Measurements from ENCODE around the gene MARCO. TPM values are rescaled to one million over a fixed set of nuclear protein-coding genes. Genes with fewer than 3 reads are reported as not detected.
A peak's percentile ranks its signal among the peaks of the same experiment; 100 is the strongest.

Gene MARCO
- total and polyA plus RNA-seq, 2 donors (not counting 1 experiment from before 2014, with no cell fraction given) = 0.04 TPM; not detected in 1

- Histone ChIP-seq H3K36me3 (replicated peaks in 1 of 2; ENCODE audit: control extremely low read depth in 1 of 2, control insufficient read depth in 1 of 2, extremely low read depth in 1 of 2, insufficient read depth in 2 of 2, low read length in 1 of 2) (no peaks in the 10 kb centered on the region), H3K9me3 (ENCODE audit: control extremely low read depth in 1 of 3, control insufficient read depth in 2 of 3, insufficient read depth in 1 of 3, low read length in 2 of 3) (peaks cover 0 to 7% (median 0%) of the 10 kb centered on the region in 3 donors), H3K79me2 (ENCODE audit: control insufficient read depth, insufficient read depth, low read length) (no peaks in the 10 kb centered on the region), H3K4me3 (ENCODE audit: control extremely low read depth in 1 of 5, extremely low read depth in 1 of 5, insufficient read depth in 1 of 5, low read depth in 2 of 5, low read length in 4 of 5) (no peak overlapping the region), H2AFZ (ENCODE audit: insufficient read depth, low read depth, low read length, poor library complexity, severe bottlenecking) (peak overlapping the region; percentile 10), H3K9ac (ENCODE audit: low read length) (no peak overlapping the region), H4K20me1 (ENCODE audit: control insufficient read depth, insufficient read depth, low read length, poor library complexity, severe bottlenecking) (no peaks in the 10 kb centered on the region), H3K4me1 (ENCODE audit: control insufficient read depth in 2 of 2, insufficient read depth in 2 of 2, low read length in 2 of 2) (peaks cover 6 to 10% of the 10 kb centered on the region in 2 donors), H3K4me2 (replicated peaks; ENCODE audit: low read depth, low read length, poor library complexity, severe bottlenecking) (peak overlapping the region; percentile 32), H3K27me3 (replicated peaks in 1 of 4; ENCODE audit: control extremely low read depth in 1 of 4, control insufficient read depth in 3 of 4, insufficient read depth in 4 of 4, low read length in 3 of 4) (peaks cover 0 to 3% (median 0%) of the 10 kb centered on the region in 4 experiments), H3K27ac (ENCODE audit: low read length in 2 of 2) (no peak overlapping the region)
- intact Hi-C loops (cut with micrococcal nuclease) = no loop called here
- ATAC-seq (ENCODE audit: low read depth) = no peak
- POLR2A ChIA-PET = no interaction called here
- no peaks in the 10 kb centered on the region for H3K9me3 Mint-ChIP-seq (ENCODE audit: insufficient read depth)
- no peak for TF ChIP-seq EZH2 (IDR thresholded peaks at IDR 0.05; ENCODE audit: borderline replicate concordance, insufficient read depth, low read depth, low read length, poor library complexity, severe bottlenecking)
- no peak for TF ChIP-seq CTCF (IDR thresholded peaks at IDR 0.05)
- H3K27ac Mint-ChIP-seq = no peak overlapping the region
- H3K4me3 Mint-ChIP-seq = no peak overlapping the region
- no peaks in the 10 kb centered on the region for H3K4me1 Mint-ChIP-seq
- DNase-seq = no peak
- peaks cover 4% of the 10 kb centered on the region for H3K27me3 Mint-ChIP-seq
- CTCF ChIA-PET = no interaction called here
- WGBS (ENCODE audit: insufficient coverage) = 57% methylated on average over 3 of the region's 11 CpGs
Observed at GRCh38 chr2:118902266-118903028, 39.5 kb upstream of the MARCO start.

- Mint-ChIP-seq H3K27me3 (peaks cover 5% of the 10 kb centered on the region), H3K9me3 (ENCODE audit: insufficient read depth) (no peaks in the 10 kb centered on the region), H3K4me3 (no peak overlapping the region), H3K27ac (no peak overlapping the region), H3K4me1 (no peaks in the 10 kb centered on the region)
- ATAC-seq (ENCODE audit: low read depth) = no peak
- Histone ChIP-seq H3K36me3 (replicated peaks in 1 of 2; ENCODE audit: control extremely low read depth in 1 of 2, control insufficient read depth in 1 of 2, extremely low read depth in 1 of 2, insufficient read depth in 2 of 2, low read length in 1 of 2) (no peaks in the 10 kb centered on the region), H3K4me1 (ENCODE audit: control insufficient read depth in 2 of 2, insufficient read depth in 2 of 2, low read length in 2 of 2) (peaks cover 6 to 10% of the 10 kb centered on the region in 2 donors), H3K4me2 (replicated peaks; ENCODE audit: low read depth, low read length, poor library complexity, severe bottlenecking) (peak overlapping the region; percentile 32), H3K9me3 (ENCODE audit: control extremely low read depth in 1 of 3, control insufficient read depth in 2 of 3, insufficient read depth in 1 of 3, low read length in 2 of 3) (peaks cover 0 to 7% (median 0%) of the 10 kb centered on the region in 3 donors), H3K79me2 (ENCODE audit: control insufficient read depth, insufficient read depth, low read length) (no peaks in the 10 kb centered on the region), H3K27me3 (replicated peaks in 1 of 4; ENCODE audit: control extremely low read depth in 1 of 4, control insufficient read depth in 3 of 4, insufficient read depth in 4 of 4, low read length in 3 of 4) (peaks cover 0 to 3% (median 0%) of the 10 kb centered on the region in 4 experiments), H3K4me3 (ENCODE audit: control extremely low read depth in 1 of 5, extremely low read depth in 1 of 5, insufficient read depth in 1 of 5, low read depth in 2 of 5, low read length in 4 of 5) (no peak overlapping the region), H3K27ac (ENCODE audit: low read length in 2 of 2) (no peak overlapping the region), H2AFZ (ENCODE audit: insufficient read depth, low read depth, low read length, poor library complexity, severe bottlenecking) (peak overlapping the region; percentile 10), H3K9ac (ENCODE audit: low read length) (no peak overlapping the region), H4K20me1 (ENCODE audit: control insufficient read depth, insufficient read depth, low read length, poor library complexity, severe bottlenecking) (no peaks in the 10 kb centered on the region)
- ChIA-PET POLR2A (no interaction called here), CTCF (no interaction called here)
- DNase-seq = no peak
- TF ChIP-seq CTCF (IDR thresholded peaks at IDR 0.05) (no peak), EZH2 (IDR thresholded peaks at IDR 0.05; ENCODE audit: borderline replicate concordance, insufficient read depth, low read depth, low read length, poor library complexity, severe bottlenecking) (no peak)
- intact Hi-C loops (cut with micrococcal nuclease) = no loop called here
- WGBS (ENCODE audit: insufficient coverage) = no CpG with 5 or more reads among the region's 2 CpGs
Observed at GRCh38 chr2:118903029-118903351, 39.0 kb upstream of the MARCO start.

Measured in B cell (primary cell).